SK-N-SH (cell line): ENCODE measurements around the gene LIPH. TPM values are rescaled to one million over a fixed set of nuclear protein-coding genes. Genes with fewer than 3 reads are reported as not detected.

Experiments used
- CTCF ChIP-seq: fragments of 200-600 bp; sonication (generic); IDR thresholded peaks from 2 replicates; pipeline ENCODE4 v1.6.1; 2017; ENCODE audit warnings: antibody characterized with exemption, mild to moderate bottlenecking, moderate library complexity
- ELF1 ChIP-seq: IDR thresholded peaks from 2 replicates; pipeline ENCODE4 v1.4.0; 2012
- EZH2phosphoT487 ChIP-seq: fragments of 200-600 bp; sonication (generic); IDR thresholded peaks from 2 replicates; pipeline ENCODE4 v1.6.1; 2017; ENCODE audit warnings: low read depth, mixed run types, mild to moderate bottlenecking, antibody characterized with exemption, moderate library complexity, borderline replicate concordance
- FOSL2 ChIP-seq: IDR thresholded peaks from 2 replicates; pipeline ENCODE4 v1.4.0; 2012; ENCODE audit warnings: low read depth, mild to moderate bottlenecking, moderate library complexity, borderline replicate concordance
- FOXJ3 ChIP-seq: sonication (generic); formaldehyde crosslinking; IDR thresholded peaks from 2 replicates; pipeline ENCODE4 v1.5.1; 2020; ENCODE audit warnings: mild to moderate bottlenecking, missing genetic modification reagents
- FOXM1 ChIP-seq: IDR thresholded peaks from 2 replicates; pipeline ENCODE4 v1.4.0; 2012; ENCODE audit warnings: low read depth, mild to moderate bottlenecking
- GABPA ChIP-seq: IDR thresholded peaks from 2 replicates; pipeline ENCODE4 v1.4.0; 2012; ENCODE audit warnings: low read depth, mild to moderate bottlenecking
- GATA2 ChIP-seq: sonication (generic); formaldehyde crosslinking; IDR thresholded peaks from 2 replicates; pipeline ENCODE4 v1.5.0; 2020; ENCODE audit warnings: mild to moderate bottlenecking, missing genetic modification reagents
- MAX ChIP-seq: IDR thresholded peaks from 2 replicates; pipeline ENCODE4 v1.4.0; 2012; ENCODE audit warnings: low read depth
- MEF2A ChIP-seq: IDR thresholded peaks from 2 replicates; pipeline ENCODE4 v1.4.0; 2012; ENCODE audit warnings: low read depth, borderline replicate concordance
- MXI1 ChIP-seq: IDR thresholded peaks from 2 replicates; pipeline ENCODE4 v1.6.1; 2012; ENCODE audit warnings: mild to moderate bottlenecking, low read depth, low read length, improper control_type of control experiment
- NFIC ChIP-seq: IDR thresholded peaks from 2 replicates; pipeline ENCODE4 v1.4.0; 2012; ENCODE audit warnings: borderline replicate concordance
- NRF1 ChIP-seq: IDR thresholded peaks from 2 replicates; pipeline ENCODE4 v1.6.1; 2012; ENCODE audit warnings: low read depth, mild to moderate bottlenecking, low read length
- PBX3 ChIP-seq: IDR thresholded peaks from 2 replicates; pipeline ENCODE4; 2012
- POLR2AphosphoS5 ChIP-seq: IDR thresholded peaks from 2 replicates; pipeline ENCODE4 v1.6.1; 2012; ENCODE audit warnings: low read depth, low read length
- RAD21 ChIP-seq: IDR thresholded peaks from 2 replicates; pipeline ENCODE4 v1.6.1; 2012; ENCODE audit warnings: mild to moderate bottlenecking, low read length
- RCOR1 ChIP-seq: fragments of 150-350 bp; IDR thresholded peaks from 2 replicates; pipeline ENCODE4 v1.6.1; 2017; ENCODE audit warnings: antibody characterized with exemption, low read length
- REST ChIP-seq: IDR thresholded peaks from 2 replicates; pipeline ENCODE4 v1.6.1; 2012; ENCODE audit warnings: mild to moderate bottlenecking, low read depth, low read length, moderate library complexity
- SIN3A ChIP-seq: IDR thresholded peaks from 2 replicates; pipeline ENCODE4 v1.6.1; 2012; ENCODE audit warnings: low read depth, mild to moderate bottlenecking, low read length, moderate library complexity, borderline replicate concordance
- SMC3 ChIP-seq: IDR thresholded peaks from 2 replicates; pipeline ENCODE4 v1.6.1; 2012; ENCODE audit warnings: low read depth, low read length, improper control_type of control experiment
- USF1 ChIP-seq: IDR thresholded peaks from 2 replicates; pipeline ENCODE4 v1.4.0; 2012; ENCODE audit warnings: low read depth, borderline replicate concordance
- YY1 ChIP-seq: IDR thresholded peaks from 2 replicates; pipeline ENCODE4 v1.4.0; 2012; ENCODE audit warnings: low read depth, mild to moderate bottlenecking
- ZBTB33 ChIP-seq: IDR thresholded peaks from 2 replicates; pipeline ENCODE4 v1.4.0; 2012; ENCODE audit warnings: low read depth, borderline replicate concordance
- polyA plus RNA-seq, 3 experiments: library from polyadenylated mRNA; depleted of rRNA; stranded (reverse); fragments of >200 nt; gene quantifications; 2 replicates each; pipeline ENCODE4 v1.2.3, GENCODE V29; 2012

LIPH gene
- polyA plus RNA-seq, 1 of the 3 experiments (the other 2 are of a cell fraction): not detected

GRCh38 chr3:185585859-185586685, 33.7 kb upstream of the LIPH start, which contains the start of gene SENP2 (continued):
- TF ChIP-seq REST (no peak), USF1 (peak; percentile 40; the same call in 1 of the 2 replicates), GABPA (peak; percentile 78), FOSL2 (no peak), POLR2AphosphoS5 (peak; percentile 83), YY1 (peak; percentile 39; the same call in 1 of the 2 replicates), GATA2 (no peak), ZBTB33 (no peak), NRF1 (peak; percentile 85), SIN3A (peak; percentile 85), NFIC (no peak), ELF1 (peak; percentile 35; the same call in 1 of the 2 replicates), FOXJ3 (no peak), PBX3 (0 out of 2 replicates have a peak, but pooled peaks have one; percentile 12), MEF2A (no peak), RCOR1 (no peak), MAX (peak; percentile 95), EZH2phosphoT487 (no peak), CTCF (no peak), RAD21 (no peak), MXI1 (peak; percentile 99), SMC3 (no peak), FOXM1 (no peak)
- TF ChIP-seq, all 33 proteins: peak for 14
